Renal cortical epithelial cell (primary cell): Measurements from ENCODE around the gene LRRC4C. TPM values are rescaled to one million over a fixed set of nuclear protein-coding genes. Genes with fewer than 3 reads are reported as not detected.
"Not testable (repeated sequence)": the region's sequence is repeated elsewhere in the genome, so short reads cannot be mapped to it uniquely, and the experiment has no call there.

Source experiments
- DNase-seq: peaks from one replicate; pipeline ENCODE4 v3.0.0-alpha.2; 2011; ENCODE audit warnings: low read depth
- total RNA-seq: library from RNA; depleted of rRNA; stranded (reverse); fragments of >200 nt; gene quantifications from 2 replicates; pipeline ENCODE4 v1.2.3, GENCODE V29; 2014

Gene LRRC4C
- total RNA-seq, 1 donor from 2014 or later: 0.89 TPM

DNA sequence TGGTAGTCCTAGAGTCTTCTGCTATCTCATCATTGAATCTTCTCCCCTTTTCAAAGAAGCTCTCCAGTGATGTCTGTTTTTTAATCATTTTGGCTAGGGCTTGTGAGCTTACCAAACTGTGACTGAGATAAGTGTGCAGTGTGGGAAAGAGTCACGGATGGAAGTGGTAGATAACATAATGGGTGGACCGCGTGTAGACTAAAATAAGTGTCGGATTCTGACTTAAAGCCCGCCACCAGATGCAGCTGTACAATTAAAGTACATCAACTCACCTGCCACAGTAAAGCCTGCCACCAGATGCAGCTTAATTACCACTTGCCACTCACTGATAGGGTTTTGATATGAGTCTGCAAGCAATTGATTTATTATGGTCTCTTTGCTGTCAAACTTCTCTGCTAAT is 581.5 kb downstream of the LRRC4C start:
- DNase-seq: no peak

GRCh38 chr11:40877256-40877655 is 582.2 kb downstream of the LRRC4C start:
- peak; percentile 38 for DNase-seq

GRCh38 chr11:40867991-40868632 is 591.3 kb downstream of the LRRC4C start:
- peak; percentile 73 for DNase-seq

GRCh38 chr11:40857754-40858153 is 601.7 kb downstream of the LRRC4C start:
- not testable (repeated sequence) for DNase-seq

DNA sequence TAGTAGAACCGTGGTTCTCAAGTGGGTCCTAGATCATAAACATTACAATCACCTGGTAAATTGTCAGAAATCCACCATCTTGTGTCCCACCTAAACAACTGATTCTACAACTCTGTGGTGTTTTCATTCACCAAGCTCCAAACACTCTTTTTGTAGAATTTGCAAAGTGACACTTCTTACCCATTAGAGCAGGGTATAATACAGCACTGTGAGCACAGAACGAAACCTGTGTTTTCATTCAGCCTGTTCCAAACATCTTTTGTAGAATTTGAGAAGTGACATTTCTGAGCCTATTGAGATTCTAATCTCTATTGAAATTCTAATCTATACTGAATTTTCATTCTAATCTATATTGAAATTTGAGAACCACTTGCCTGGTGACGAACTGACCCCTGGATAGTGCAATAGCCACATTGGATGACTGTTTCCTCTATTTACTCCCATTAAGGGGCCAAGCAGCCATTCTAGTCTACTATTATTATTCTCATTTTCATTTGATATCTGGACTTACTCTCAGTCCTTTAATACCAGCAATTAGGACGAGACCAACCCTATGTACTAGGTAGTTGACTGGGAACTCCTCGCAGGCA is 616.6 kb downstream of the LRRC4C start:
- DNase-seq: no peak

DNA sequence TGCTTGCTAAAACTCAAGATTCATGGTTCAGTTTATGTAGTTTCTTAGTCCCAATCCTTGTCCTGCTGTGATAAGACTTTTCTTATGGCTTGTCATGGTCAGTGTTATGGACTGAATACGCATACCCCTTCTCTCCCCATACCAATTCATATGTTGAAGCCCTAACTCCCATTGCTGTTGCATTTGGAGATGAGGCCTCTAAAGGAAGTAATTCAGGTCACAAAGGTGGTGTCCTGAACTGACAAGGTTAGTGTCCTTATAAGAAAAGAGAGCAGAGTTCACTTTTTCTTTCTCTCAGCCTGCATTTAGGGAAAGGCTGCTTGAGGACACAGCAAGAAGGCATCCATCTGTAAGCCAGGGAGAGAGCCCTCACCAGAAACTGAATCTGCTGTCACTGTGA is 618.2 kb downstream of the LRRC4C start:
- no peak for DNase-seq

- DNase-seq: no peak
Measured at GRCh38 chr11:40838181-40838683, 621.2 kb downstream of the LRRC4C start.

DNA sequence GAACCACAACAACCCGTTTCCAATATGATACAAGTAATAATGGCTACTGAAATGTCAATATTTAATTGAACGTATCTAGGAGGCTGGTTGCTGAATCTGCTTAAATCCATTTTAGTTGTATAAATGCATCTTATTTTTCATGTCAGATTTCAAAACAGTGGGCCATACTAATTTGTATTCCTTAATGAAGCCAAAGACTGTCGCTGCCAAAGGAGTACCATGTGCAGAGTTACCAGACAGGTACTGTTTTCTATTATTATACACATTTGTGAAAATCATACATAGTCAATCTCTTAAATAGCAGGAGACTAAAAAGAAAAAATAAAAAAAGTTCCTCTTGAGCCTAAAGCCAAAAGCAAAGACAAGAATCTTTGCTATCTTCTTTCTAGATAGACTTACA is 632.3 kb downstream of the LRRC4C start:
- DNase-seq: no peak

DNA sequence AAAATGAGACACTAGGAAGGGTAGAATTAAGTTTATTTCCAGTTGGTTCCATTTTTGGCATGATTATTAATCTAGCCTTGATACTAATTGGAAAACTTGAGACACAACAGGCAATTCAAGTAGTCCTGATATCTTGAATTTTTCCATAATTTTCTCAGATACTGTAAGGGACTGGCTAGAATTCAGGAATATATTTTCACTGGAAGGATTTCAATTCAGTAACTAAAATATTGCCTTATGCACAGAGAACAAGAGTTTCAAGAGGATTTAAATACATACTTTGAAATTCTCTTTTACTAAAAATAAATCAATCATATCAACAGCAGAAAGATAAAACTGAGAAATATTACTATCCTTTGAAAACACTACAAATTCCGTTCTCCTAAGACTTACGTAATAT is 632.9 kb downstream of the LRRC4C start:
- no peak for DNase-seq

GRCh38 chr11:40825201-40825834 is 634.1 kb downstream of the LRRC4C start:
- no peak for DNase-seq

DNA sequence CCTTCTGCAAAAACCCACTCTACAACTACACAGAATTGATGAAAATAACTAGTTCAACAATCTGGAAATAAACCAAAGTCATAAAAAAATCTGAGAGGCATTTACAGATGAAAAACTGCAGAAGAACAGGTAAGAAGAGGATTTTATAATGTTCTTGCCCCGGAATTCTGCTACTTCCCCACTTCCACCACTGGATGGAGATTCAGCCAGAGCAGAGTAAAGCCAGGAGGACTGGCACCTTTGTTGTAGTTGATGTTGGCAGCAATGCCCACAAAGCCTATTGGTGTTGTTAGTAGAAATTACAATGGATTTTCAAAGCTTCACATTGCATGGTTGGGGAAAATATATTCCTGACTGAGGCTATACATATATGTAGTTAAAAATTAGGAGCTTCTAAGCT is 640.2 kb downstream of the LRRC4C start:
- no peak for DNase-seq

- no peak for DNase-seq
Measured at GRCh38 chr11:40816976-40817375, 642.5 kb downstream of the LRRC4C start.

- peak; percentile 61 for DNase-seq
Measured at GRCh38 chr11:40797981-40798380, 661.5 kb downstream of the LRRC4C start.

DNA sequence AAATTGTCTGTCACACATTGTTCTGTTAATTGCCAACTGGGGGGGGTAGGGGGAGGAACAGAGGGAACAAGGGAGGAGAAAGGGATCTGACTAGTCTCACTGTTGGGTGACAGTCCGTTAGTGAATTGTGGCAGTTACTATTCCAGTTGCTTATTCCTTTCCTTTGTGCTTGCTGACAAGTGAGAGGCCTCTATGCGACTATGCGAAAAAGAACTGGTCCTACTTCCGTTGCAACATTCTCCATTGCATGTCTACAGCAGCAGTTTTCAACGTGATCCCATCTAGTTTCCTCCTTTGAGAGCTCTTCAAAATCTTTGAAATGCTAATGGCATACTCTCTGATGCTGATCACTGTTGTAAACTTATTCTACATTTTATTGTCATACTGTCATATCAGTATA is 672.2 kb downstream of the LRRC4C start:
- DNase-seq: no peak

- no peak for DNase-seq
Measured at GRCh38 chr11:40763046-40763445, 696.4 kb downstream of the LRRC4C start.

- DNase-seq: no peak
Measured at GRCh38 chr11:40759341-40759740, 700.1 kb downstream of the LRRC4C start.

GRCh38 chr11:40754297-40754696 is 705.2 kb downstream of the LRRC4C start:
- DNase-seq: no peak

DNA sequence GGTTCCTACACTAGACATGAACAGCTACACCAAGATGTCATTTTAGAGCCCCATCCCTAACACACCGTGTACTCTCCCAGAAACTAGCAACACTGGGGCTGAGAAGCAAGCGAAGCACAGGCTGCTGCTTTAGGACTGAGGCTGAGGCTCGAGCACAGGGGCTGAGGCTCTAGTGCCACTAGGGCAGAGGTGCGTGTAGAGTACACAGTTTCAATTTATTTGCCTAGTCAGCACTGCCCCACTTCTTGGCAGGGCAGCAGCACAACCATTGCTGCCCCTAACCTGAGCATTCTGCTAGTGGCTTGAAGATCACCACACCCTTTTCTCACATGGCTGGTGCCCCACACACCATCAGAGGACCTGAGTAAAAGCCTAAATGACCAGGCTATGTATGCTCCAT is 713.2 kb downstream of the LRRC4C start:
- no peak for DNase-seq

DNA sequence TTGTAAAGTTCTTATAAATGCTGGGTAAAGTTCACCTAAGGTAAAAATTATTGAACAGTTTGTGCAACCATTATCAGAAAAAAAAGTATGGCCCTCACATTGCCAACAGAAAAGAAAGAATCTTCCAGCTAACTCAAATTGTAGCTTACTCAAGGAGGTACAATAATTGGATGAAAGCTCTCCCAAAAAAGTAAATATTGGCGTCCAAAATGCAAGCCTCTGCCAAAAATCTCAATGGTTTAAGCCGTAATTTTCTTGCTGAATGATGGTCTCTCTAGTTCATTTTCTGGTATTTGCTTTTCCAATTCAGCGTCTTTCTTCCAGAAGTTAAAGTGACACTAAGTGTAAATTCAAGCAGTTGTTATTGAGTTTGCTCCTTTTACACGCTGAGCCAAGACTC is 727.3 kb downstream of the LRRC4C start:
- no peak for DNase-seq

DNA sequence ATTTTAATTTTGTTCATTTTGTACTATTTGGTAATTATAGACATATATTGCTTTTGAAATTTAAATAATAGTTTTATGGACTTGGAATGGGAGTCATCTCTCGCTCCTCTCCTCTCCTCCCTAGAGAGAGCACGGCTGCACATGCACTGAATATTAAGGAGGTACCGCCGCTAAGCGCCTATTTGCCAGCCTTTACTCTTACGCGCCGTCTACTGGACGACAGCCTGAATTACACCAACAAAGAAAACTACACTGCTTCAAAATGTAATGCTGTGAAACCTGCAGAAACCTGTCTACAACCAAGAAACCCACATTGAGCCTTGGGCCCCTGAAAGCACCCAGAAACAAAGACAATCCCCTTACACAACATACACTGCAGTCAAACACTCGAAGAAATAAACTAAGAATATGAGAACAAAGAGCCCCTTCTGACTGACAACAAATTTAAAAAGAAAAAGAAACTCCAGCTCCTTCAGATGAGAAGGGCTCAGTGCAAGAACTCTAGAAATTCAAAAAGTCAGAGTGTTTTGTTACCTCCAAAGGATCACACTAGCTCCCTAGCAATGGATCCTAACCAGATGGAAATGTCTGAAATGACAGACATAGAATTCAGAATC is 737.2 kb downstream of the LRRC4C start:
- peak; percentile 30 for DNase-seq

DNA sequence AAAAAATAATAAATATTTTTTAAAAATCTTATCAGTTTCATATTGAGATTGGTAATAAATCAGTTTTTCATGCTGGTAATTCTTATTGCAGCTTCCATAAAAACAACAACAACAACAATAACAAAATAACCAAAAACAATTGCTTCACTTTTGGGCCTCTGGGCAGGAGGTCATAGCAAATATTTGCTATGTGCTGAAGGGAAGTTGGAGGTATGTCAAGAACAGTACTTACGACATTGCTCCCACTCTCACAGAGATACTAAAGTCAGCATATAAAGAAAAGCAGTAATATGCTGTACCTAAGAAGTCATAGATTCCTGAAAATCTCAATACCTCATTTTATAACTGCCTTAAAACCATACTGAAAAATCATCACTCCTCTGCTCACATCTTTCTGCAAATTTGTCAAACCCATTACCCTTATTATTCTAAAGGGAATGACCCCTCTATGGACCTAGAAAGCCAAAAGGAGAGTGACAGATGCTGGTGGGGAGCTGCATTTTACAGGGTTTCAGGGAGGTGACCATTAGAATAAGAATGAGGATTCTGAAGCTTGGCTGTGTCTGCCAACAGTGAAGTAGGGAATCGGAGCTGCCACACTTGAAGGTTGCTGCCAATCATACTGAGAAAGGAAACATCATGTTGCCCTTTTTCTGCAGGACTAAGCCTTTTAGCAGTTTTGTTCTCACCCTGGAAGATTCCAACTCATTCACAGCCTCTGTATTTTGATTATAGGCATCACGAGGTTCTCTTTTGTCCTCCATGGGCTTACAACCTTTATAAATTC is 742.9 kb downstream of the LRRC4C start:
- no peak for DNase-seq

- no peak for DNase-seq
Measured at GRCh38 chr11:40713083-40713482, 746.4 kb downstream of the LRRC4C start.
